ENCODE measurements around the gene CLSTN1. TPM values are rescaled to one million over a fixed set of nuclear protein-coding genes. Genes with fewer than 3 reads are reported as not detected.
A peak's percentile ranks its signal among the peaks of the same experiment; 100 is the strongest.

The CLSTN1 gene
- total RNA-seq, 1 experiment from 2014 or later = 100 TPM

- Histone ChIP-seq H3K14ac (ENCODE audit: insufficient read depth, low read length) (peak overlapping the region; percentile 25), H3K23ac (ENCODE audit: insufficient read length, low read depth, low read length) (no peak overlapping the region), H3K18ac (ENCODE audit: insufficient read length, low read depth, low read length) (peak overlapping the region; percentile 56), H4K8ac (replicated peaks; ENCODE audit: insufficient read length, low read depth, low read length) (no peak overlapping the region), H2BK5ac (ENCODE audit: insufficient read length, low read length) (no peak overlapping the region), H2AK5ac (ENCODE audit: insufficient read length, low read length) (no peak overlapping the region), H3K79me2 (ENCODE audit: insufficient read depth, low read length) (no peaks in the 10 kb centered on the region), H4K91ac (ENCODE audit: insufficient read length, low read depth, low read length) (peak overlapping the region; percentile 80), H3K56ac (ENCODE audit: insufficient read length, low read depth, low read length) (no peak overlapping the region), H2BK20ac (ENCODE audit: low read depth, low read length, poor library complexity, severe bottlenecking) (no peak overlapping the region), H3K9ac (ENCODE audit: extremely low read depth, insufficient read length, low read length) (no peak overlapping the region), H3K79me1 (ENCODE audit: insufficient read depth, low read depth, low read length, poor library complexity, severe bottlenecking) (no peaks in the 10 kb centered on the region), H2BK120ac (ENCODE audit: low read depth, low read length, poor library complexity, severe bottlenecking) (no peak overlapping the region), H3T11ph (ENCODE audit: low read length) (no peak overlapping the region), H3K4me1 (ENCODE audit: insufficient read depth, low read length) (peaks cover 3% of the 10 kb centered on the region; the same call in 1 of the 2 replicates), H3K4me2 (ENCODE audit: insufficient read depth, insufficient read length, low read length) (no peak overlapping the region), H4K20me1 (ENCODE audit: control insufficient read depth, insufficient read depth, insufficient read length) (no peaks in the 10 kb centered on the region), H3K27me3 (ENCODE audit: insufficient read depth, low read length) (no peaks in the 10 kb centered on the region), H2BK15ac (ENCODE audit: low read depth, low read length) (no peak overlapping the region), H3K9me3 (ENCODE audit: control insufficient read depth, low read depth, low read length) (no peaks in the 10 kb centered on the region), H2BK12ac (ENCODE audit: insufficient read length, low read depth, low read length) (peak overlapping the region; percentile 38), H3K4ac (ENCODE audit: low read depth, low read length) (peak overlapping the region; percentile 57; the same call in 1 of the 2 replicates), H3K23me2 (ENCODE audit: insufficient read length, low read depth, low read length, poor library complexity, severe bottlenecking) (peaks cover 3% of the 10 kb centered on the region), H3K27ac (ENCODE audit: insufficient read length, low read depth, low read length) (no peak overlapping the region), H2AFZ (ENCODE audit: low read length) (no peak overlapping the region), H4K5ac (ENCODE audit: insufficient read length, low read depth, low read length) (no peak overlapping the region)
- H3K27ac Mint-ChIP-seq = peak overlapping the region; percentile 74 to 96 (median 95)
- no peaks in the 10 kb centered on the region for H3K9me3 Mint-ChIP-seq
- peak overlapping the region in 1 of 2 experiments; percentile 62; a peak in 1 of 5 replicates for H3K4me3 Mint-ChIP-seq
- DNase-seq = peak; percentile 78
- TF ChIP-seq CTCF (conservative IDR thresholded peaks at IDR 0.05) = no peak; the same call in 2 of the 3 replicates
- peaks cover 30 to 44% of the 10 kb centered on the region in 2 experiments for H3K4me1 Mint-ChIP-seq
- no CpG with 5 or more reads among the region's 25 CpGs for WGBS (ENCODE audit: extremely low coverage, insufficient read length, low lambda C conversion rate)
- H3K27me3 Mint-ChIP-seq (ENCODE audit: low read depth) = no peaks in the 10 kb centered on the region
- H3K36me3 Mint-ChIP-seq (ENCODE audit: insufficient read depth in 1 of 3, low read depth in 3 of 3) = peaks cover 3 to 15% (median 6%) of the 10 kb centered on the region in 3 experiments; a peak in 6 of 7 replicates
These were observed 106.4 kb downstream of the CLSTN1 start for GRCh38 chr1:9717193-9718005.
